GM13976 (cell line): ENCODE results near the gene ADGRB2.

Experiments used
- DNase-seq: peaks from one replicate; pipeline ENCODE4 v3.0.0; 2012; ENCODE audit warnings: low spot score
- in situ Hi-C: fragments of 300-500 bp; cut with MboI; formaldehyde crosslinking; loops from one replicate; pipeline ENCODE4 v1.12.0; 2022; ENCODE audit warnings: low sequenced_read_pairs, mixed read lengths, inconsistent platforms; ENCODE audit not compliant: unreplicated experiment
- TF ChIP-seq, protein P1 (sequence below): IDR thresholded peaks from 2 replicates; pipeline ENCODE4 v1.5.1; 2012; ENCODE audit warnings: borderline replicate concordance, mild to moderate bottlenecking; ENCODE audit not compliant: insufficient read depth; ENCODE audit errors: extremely low read depth, missing control alignments, control extremely low read depth

ADGRB2 gene

DNA sequence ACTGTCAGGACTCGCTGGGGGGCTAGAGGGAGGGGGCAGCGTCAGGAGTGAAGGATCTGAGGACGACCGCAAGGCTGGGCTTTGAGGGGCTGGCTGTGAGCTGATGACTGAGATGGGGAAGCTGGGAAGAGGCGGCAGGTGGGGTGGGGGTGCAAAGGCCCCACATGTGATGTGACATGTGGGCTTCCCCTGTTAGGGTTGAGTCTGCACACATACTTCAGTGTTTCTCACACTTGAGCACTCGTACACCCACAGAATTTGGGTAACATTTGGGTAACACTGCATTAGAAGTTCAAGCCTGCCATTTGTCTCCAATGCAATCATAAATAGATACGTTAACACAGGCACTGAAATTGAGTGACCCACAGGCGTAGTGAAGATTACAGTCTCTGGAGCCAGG, 76.5 kb downstream of the ADGRB2 start:
- DNase-seq: no peak
- TF ChIP-seq, protein P1, sequence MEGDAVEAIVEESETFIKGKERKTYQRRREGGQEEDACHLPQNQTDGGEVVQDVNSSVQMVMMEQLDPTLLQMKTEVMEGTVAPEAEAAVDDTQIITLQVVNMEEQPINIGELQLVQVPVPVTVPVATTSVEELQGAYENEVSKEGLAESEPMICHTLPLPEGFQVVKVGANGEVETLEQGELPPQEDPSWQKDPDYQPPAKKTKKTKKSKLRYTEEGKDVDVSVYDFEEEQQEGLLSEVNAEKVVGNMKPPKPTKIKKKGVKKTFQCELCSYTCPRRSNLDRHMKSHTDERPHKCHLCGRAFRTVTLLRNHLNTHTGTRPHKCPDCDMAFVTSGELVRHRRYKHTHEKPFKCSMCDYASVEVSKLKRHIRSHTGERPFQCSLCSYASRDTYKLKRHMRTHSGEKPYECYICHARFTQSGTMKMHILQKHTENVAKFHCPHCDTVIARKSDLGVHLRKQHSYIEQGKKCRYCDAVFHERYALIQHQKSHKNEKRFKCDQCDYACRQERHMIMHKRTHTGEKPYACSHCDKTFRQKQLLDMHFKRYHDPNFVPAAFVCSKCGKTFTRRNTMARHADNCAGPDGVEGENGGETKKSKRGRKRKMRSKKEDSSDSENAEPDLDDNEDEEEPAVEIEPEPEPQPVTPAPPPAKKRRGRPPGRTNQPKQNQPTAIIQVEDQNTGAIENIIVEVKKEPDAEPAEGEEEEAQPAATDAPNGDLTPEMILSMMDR: no peak
- in situ Hi-C loops: no loop called here

DNA sequence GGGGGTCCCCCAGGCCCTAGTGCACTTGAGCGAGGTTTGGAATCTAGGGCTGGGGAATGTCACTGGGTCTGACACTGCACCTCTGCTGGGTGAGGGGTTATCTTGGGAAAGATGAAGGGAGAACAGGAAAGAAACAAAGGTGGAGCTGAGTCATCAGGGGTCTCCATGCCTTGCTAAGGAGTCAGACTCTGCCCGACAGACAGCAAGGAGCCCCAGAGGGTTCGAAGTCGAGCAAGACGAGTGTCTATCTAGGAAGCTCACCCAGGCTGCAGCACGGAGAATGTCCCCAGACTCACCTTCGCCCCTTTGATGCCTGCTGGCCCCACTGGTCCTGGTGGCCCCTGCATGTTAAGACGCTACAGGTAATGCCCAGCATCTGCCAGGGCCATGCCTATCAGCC, 78.3 kb downstream of the ADGRB2 start:
- TF ChIP-seq, protein P1: no peak
- DNase-seq: no peak
- in situ Hi-C loops: no loop called here

DNA sequence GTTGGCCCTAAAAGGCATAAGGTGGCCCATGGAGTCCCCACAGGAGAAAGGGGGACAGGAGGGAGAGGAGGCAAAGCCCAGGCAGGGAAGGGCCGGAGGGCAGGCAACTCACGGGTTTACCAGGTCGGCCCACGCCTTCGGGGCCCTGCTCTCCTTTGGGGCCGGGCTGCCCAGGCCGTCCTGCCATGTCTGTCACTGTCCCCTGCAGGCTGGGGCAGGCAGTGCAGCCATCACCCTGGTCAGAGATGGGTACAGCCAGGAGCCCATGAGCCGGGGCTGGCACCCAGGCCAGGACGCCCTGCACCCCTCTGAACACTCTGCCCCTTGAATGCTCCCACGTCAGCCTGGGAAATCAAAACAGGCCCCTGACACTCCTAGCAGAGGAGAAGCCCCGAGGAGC, 80.1 kb downstream of the ADGRB2 start:
- DNase-seq: peak; percentile 63
- TF ChIP-seq, protein P1: peak; percentile 23
- in situ Hi-C loops: no loop called here

DNA sequence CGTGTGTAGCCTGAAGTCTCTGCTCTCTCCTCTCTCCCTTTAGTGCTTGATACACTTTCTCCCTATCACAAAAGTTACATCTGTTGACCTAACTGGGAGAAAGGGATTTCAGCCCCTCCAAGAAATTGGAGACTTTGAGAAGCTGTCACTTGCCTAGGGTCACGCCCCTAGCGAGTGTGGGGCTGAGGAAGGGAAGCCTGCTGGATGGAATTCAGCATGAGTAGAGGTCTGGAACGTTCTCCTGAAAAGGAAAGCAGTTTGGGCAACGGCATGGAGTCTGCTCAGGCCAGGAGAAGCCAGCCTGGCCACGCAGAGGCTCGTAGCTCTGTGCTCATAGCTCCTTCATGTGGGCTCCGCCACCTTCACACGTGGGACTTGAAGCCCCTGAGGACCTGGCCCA, 82.7 kb downstream of the ADGRB2 start:
- DNase-seq: no peak
- TF ChIP-seq, protein P1: no peak
- in situ Hi-C loops: no loop called here

DNA sequence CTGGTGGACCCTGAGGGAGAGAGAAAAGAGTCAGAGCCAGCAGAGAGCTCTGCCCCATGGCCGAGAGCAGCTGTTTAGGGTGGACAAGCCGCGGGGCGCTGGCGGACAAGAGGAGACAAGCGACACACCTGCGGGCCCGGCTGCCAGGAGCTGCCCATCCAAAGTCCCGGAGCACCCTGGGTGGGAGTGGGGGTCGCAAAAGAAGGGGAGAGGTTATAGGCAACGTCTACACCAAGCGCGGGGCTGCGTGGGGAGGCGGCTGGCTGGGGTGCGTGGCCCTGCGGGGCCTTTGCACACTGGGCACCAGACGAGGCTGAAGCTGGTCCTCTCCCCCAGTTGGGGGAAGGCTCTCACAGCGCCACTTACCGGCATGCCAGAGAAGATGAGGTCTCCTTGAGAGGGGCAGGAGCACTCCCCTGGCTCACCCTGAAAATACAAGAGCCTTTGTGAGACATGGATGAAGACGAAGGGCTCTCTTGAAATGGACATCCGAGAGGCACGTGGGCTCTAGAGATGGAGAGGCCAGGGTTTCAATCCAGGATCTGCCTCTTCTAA, 84.4 kb downstream of the ADGRB2 start:
- in situ Hi-C loops: no loop called here
- no peak for DNase-seq
- TF ChIP-seq, protein P1: no peak

DNA sequence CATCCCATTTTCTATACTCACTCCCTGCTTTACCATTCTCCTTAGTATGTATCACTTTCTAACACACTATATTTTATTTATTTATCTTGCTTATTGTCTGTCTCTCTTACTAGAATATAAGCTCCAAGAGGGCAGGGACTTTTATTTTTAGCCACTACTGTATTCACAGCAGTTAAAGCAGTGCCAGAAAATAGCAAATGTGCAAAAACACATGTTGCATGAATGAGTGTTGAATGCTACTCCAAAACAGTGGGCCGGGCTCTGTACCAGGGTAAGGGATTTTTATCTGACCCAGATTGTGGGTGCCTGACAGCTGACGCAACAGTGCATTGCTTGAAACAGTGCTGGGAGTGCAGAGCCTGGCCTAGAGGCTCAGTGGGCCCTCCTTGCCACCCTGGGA, 85.0 kb downstream of the ADGRB2 start:
- TF ChIP-seq, protein P1: no peak
- in situ Hi-C loops: no loop called here
- no peak for DNase-seq
